ENCODE data around the gene COX7A1.
"Not testable (repeated sequence)": the region's sequence is repeated elsewhere in the genome, so short reads cannot be mapped to it uniquely, and the experiment has no call there.

Gene COX7A1

DNA sequence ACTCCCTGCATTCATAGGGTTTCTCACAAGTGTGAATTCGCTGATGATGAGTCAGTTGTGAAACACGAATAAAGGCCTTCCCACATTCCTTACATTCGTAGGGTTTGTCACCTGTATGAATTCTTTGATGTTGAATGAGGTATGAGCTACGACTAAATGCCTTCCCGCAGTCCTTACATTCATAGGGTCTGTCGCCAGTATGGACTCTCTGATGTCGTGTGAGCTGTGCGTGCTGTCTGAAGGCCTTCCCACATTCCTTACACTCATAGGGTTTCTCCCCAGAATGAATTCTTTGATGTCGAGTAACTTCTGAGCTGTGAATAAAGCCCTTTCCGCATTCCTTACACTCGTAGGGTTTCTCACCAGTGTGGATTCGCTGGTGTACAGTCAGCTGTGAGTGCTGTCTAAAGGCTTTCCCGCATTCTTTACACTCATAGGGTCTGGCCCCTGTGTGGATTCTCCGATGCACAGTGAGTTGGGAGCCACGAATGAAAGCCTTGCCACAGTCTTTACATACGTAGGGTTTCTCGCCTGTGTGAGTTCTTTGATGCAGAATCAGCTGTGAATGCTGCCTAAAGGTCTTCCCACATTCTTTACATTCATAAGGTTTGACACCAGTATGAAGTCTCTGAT is 30.5 kb upstream of the COX7A1 start:
- no peak for TF ChIP-seq CTCF (IDR thresholded peaks at IDR 0.05; ENCODE audit: insufficient read depth, low read length, poor library complexity, severe bottlenecking)
- Histone ChIP-seq H3K36me3 (ENCODE audit: control insufficient read depth, insufficient read depth, low read length) (no peaks in the 10 kb centered on the region), H3K27me3 (replicated peaks; ENCODE audit: control insufficient read depth, insufficient read depth, low read length) (no peaks in the 10 kb centered on the region), H3K4me3 (replicated peaks; ENCODE audit: low read depth, low read length) (no peak overlapping the region)
- DNase-seq (ENCODE audit: extremely low read depth, insufficient read length), result no peak

DNA sequence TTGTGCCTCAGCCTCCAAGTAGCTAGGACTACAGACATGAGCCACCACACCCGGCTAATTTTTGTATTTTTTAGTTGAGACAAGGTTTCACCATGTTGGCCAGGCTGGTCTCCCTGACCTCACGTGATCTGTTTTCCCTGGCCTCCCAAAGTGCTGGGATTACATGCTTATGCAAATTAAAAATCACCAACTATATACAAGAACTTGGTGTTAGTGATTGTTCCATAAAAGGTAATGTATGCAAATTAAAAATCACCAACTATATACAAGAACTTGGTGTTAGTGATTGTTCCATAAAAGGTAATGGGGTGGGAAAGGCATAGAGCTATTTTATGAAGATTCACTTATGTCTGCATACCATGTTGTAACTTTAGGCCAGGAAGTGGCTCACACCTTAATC is 26.8 kb upstream of the COX7A1 start:
- H3K27me3 ChIP-seq (replicated peaks; ENCODE audit: control insufficient read depth, insufficient read depth, low read length); DNase-seq (ENCODE audit: extremely low read depth, insufficient read length); H3K36me3 ChIP-seq (ENCODE audit: control insufficient read depth, insufficient read depth, low read length); H3K4me3 ChIP-seq (replicated peaks; ENCODE audit: low read depth, low read length): not testable (repeated sequence)

- not testable (repeated sequence) for H3K27me3 ChIP-seq (replicated peaks; ENCODE audit: control insufficient read depth, insufficient read depth, low read length); H3K4me3 ChIP-seq (replicated peaks; ENCODE audit: low read depth, low read length); DNase-seq (ENCODE audit: extremely low read depth, insufficient read length); H3K36me3 ChIP-seq (ENCODE audit: control insufficient read depth, insufficient read depth, low read length)
These were observed 21.6 kb upstream of the COX7A1 start for GRCh38 chr19:36173846-36174245.

- Histone ChIP-seq H3K36me3 (ENCODE audit: control insufficient read depth, insufficient read depth, low read length) (no peaks in the 10 kb centered on the region), H3K4me3 (replicated peaks; ENCODE audit: low read depth, low read length) (no peak overlapping the region), H3K27me3 (replicated peaks; ENCODE audit: control insufficient read depth, insufficient read depth, low read length) (no peaks in the 10 kb centered on the region)
- DNase-seq (ENCODE audit: extremely low read depth, insufficient read length), result no peak
- no peak for TF ChIP-seq CTCF (IDR thresholded peaks at IDR 0.05; ENCODE audit: insufficient read depth, low read length, poor library complexity, severe bottlenecking)
These were observed 20.6 kb upstream of the COX7A1 start for GRCh38 chr19:36172852-36173251.

DNA sequence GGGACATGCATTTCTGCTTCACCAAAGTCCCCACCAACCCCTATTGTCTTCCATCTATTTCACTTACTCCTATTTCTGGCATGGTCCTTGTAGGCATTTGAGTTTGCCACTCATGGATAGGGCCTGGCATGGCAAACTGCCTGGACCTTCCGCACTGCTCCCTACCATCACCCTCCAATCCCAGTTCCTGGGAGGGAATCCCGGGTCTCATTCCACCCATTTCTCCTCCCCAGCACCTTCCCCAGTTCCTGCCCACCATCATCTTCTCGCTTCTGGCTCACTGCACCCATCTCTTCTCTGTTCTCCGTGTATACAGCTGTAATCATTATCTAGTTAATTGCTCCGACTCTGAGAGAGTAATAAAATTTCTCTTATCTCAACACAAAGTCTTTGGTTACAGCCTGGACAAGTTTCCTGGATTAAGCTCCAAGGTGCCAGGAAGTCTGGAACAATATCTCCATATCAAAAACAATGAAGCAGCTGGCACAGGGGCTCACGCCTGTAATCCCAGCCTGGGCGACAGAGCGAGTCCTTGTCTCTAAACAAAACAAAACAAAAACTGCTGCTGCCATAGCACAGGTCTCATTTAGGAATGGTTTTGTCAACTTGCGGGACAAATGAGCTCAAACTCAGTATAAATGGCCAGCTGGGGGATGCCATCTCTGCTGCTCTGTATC is 17.0 kb upstream of the COX7A1 start:
- DNase-seq (ENCODE audit: extremely low read depth, insufficient read length), result no peak

GRCh38 chr19:36163813-36164212 is 11.6 kb upstream of the COX7A1 start:
- Histone ChIP-seq H3K36me3 (ENCODE audit: control insufficient read depth, insufficient read depth, low read length) (no peaks in the 10 kb centered on the region), H3K27me3 (replicated peaks; ENCODE audit: control insufficient read depth, insufficient read depth, low read length) (no peaks in the 10 kb centered on the region), H3K4me3 (replicated peaks; ENCODE audit: low read depth, low read length) (no peak overlapping the region)
- no peak for DNase-seq (ENCODE audit: extremely low read depth, insufficient read length)
- no peak for TF ChIP-seq CTCF (IDR thresholded peaks at IDR 0.05; ENCODE audit: insufficient read depth, low read length, poor library complexity, severe bottlenecking)

More for the DNA sequence above, 17.0 kb upstream of the COX7A1 start:
- Histone ChIP-seq H3K27me3 (replicated peaks; ENCODE audit: control insufficient read depth, insufficient read depth, low read length) (no peaks in the 10 kb centered on the region), H3K4me3 (replicated peaks; ENCODE audit: low read depth, low read length) (no peak overlapping the region), H3K36me3 (ENCODE audit: control insufficient read depth, insufficient read depth, low read length) (no peaks in the 10 kb centered on the region)
- no peak for TF ChIP-seq CTCF (IDR thresholded peaks at IDR 0.05; ENCODE audit: insufficient read depth, low read length, poor library complexity, severe bottlenecking)
